KBM-7 (cell line): ENCODE measurements around the gene COX4I2.
"Not testable (repeated sequence)": the region's sequence is repeated elsewhere in the genome, so short reads cannot be mapped to it uniquely, and the experiment has no call there.

Experiments used
- DNase-seq: peaks from one replicate; pipeline ENCODE4 v3.0.0-alpha.2; 2015
- in situ Hi-C: fragments of 300-500 bp; cut with MboI; formaldehyde crosslinking; loops from 2 replicates; pipeline ENCODE4 v1.14.3; 2020; ENCODE audit warnings: low sequenced_read_pairs, low pct_unique_long_range_greater_than_20kb, mixed read lengths

The COX4I2 gene

GRCh38 chr20:31643522-31643921 is 5.8 kb downstream of the COX4I2 start:
- no peak for DNase-seq
- in situ Hi-C loops = no loop called here

- DNase-seq = no peak
- in situ Hi-C loops = no loop called here
These were observed 7.0 kb downstream of the COX4I2 start for GRCh38 chr20:31644701-31645100.

GRCh38 chr20:31648104-31648503 is 10.4 kb downstream of the COX4I2 start:
- in situ Hi-C loops, DNase-seq: not testable (repeated sequence)

GRCh38 chr20:31652917-31653396 is 15.2 kb downstream of the COX4I2 start:
- no peak for DNase-seq
- in situ Hi-C loops = no loop called here

GRCh38 chr20:31653561-31653960 is 15.8 kb downstream of the COX4I2 start:
- in situ Hi-C loops = no loop called here

GRCh38 chr20:31654534-31654933 is 16.8 kb downstream of the COX4I2 start:
- no peak for DNase-seq
- in situ Hi-C loops = no loop called here

More at GRCh38 chr20:31653561-31653960, 15.8 kb downstream of the COX4I2 start:
- no peak for DNase-seq

GRCh38 chr20:31661625-31662371 is 24.1 kb downstream of the COX4I2 start:
- peak; percentile 70 for DNase-seq
- in situ Hi-C loops = loop anchor here (10.0 kb wide), 1 partner anchor 63 kb away; the partner anchor contains the start of gene BCL2L1

GRCh38 chr20:31662372-31662854 is 24.7 kb downstream of the COX4I2 start:
- no peak for DNase-seq
- in situ Hi-C loops = loop anchor here (10.0 kb wide), 1 partner anchor 62 kb away; the partner anchor contains the start of gene BCL2L1

- in situ Hi-C loops = loop anchor here (10.0 kb wide), 1 partner anchor 61 kb away; the partner anchor contains the start of gene BCL2L1
- DNase-seq = no peak
These were observed 25.8 kb downstream of the COX4I2 start for GRCh38 chr20:31663524-31663837.

- DNase-seq = no peak
- in situ Hi-C loops = loop anchor here (10.0 kb wide), 1 partner anchor 61 kb away; the partner anchor contains the start of gene BCL2L1
These were observed 26.4 kb downstream of the COX4I2 start for GRCh38 chr20:31663838-31664695.

- in situ Hi-C loops = loop anchor here (10.0 kb wide), 1 partner anchor 60 kb away; the partner anchor contains the start of gene BCL2L1
- DNase-seq = no peak
These were observed 27.1 kb downstream of the COX4I2 start for GRCh38 chr20:31664696-31665354.

- in situ Hi-C loops = loop anchor here (10.0 kb wide), 1 partner anchor 59 kb away; the partner anchor contains the start of gene BCL2L1
- DNase-seq = no peak
These were observed 28.0 kb downstream of the COX4I2 start for GRCh38 chr20:31665753-31666152.

- peak; percentile 73 for DNase-seq
- in situ Hi-C loops = loop anchor here (10.0 kb wide), 1 partner anchor 58 kb away; the partner anchor contains the start of gene BCL2L1
These were observed 28.7 kb downstream of the COX4I2 start for GRCh38 chr20:31666258-31667042.

GRCh38 chr20:31667315-31668285 is 29.9 kb downstream of the COX4I2 start:
- peak; percentile 90 for DNase-seq
- in situ Hi-C loops = loop anchor here (10.0 kb wide), 1 partner anchor 57 kb away; the partner anchor contains the start of gene BCL2L1

- DNase-seq = not testable (repeated sequence)
- in situ Hi-C loops = loop anchor here (10.0 kb wide), 1 partner anchor 56 kb away; the partner anchor contains the start of gene BCL2L1
These were observed 31.2 kb downstream of the COX4I2 start for GRCh38 chr20:31668944-31669343.

- DNase-seq = no peak
- in situ Hi-C loops = loop anchor here (10.0 kb wide), 1 partner anchor 55 kb away; the partner anchor contains the start of gene BCL2L1
These were observed 32.2 kb downstream of the COX4I2 start for GRCh38 chr20:31669876-31670275.
